Stimulated activated CD4-positive, alpha-beta T cell treated with anti-CD3 and anti-CD28 coated beads, Interleukin-2, amount 100 ng/mL, for 24 hours (primary cell): ENCODE data around the gene CNN3.

Experiments
- DNase-seq, 2 donors: peaks; one replicate each; pipeline ENCODE4 v3.0.0-alpha.2; 2020

Gene CNN3

GRCh38 chr1:94922761-94923331, 4.1 kb downstream of the CNN3 start:
- DNase-seq, result no peak

GRCh38 chr1:94921977-94922376, 4.9 kb downstream of the CNN3 start:
- DNase-seq, result no peak

GRCh38 chr1:94920061-94920460, 6.8 kb downstream of the CNN3 start:
- DNase-seq, result no peak

- no peak for DNase-seq
Measured at GRCh38 chr1:94919241-94920030, 7.5 kb downstream of the CNN3 start.

GRCh38 chr1:94917251-94917650, 9.7 kb downstream of the CNN3 start:
- DNase-seq, result no peak

GRCh38 chr1:94912263-94913184, 14.4 kb downstream of the CNN3 start:
- DNase-seq, result no peak

GRCh38 chr1:94909486-94909885, 17.4 kb downstream of the CNN3 start:
- no peak for DNase-seq

GRCh38 chr1:94908965-94909364, 17.9 kb downstream of the CNN3 start:
- no peak for DNase-seq

GRCh38 chr1:94908190-94908589, 18.7 kb downstream of the CNN3 start:
- DNase-seq, result no peak

GRCh38 chr1:94907136-94907535, 19.8 kb downstream of the CNN3 start:
- no peak for DNase-seq

GRCh38 chr1:94906382-94906781, 20.5 kb downstream of the CNN3 start:
- DNase-seq, result no peak

GRCh38 chr1:94905207-94905606, 21.7 kb downstream of the CNN3 start:
- DNase-seq, result no peak

GRCh38 chr1:94903280-94904009, 23.5 kb downstream of the CNN3 start:
- no peak for DNase-seq

GRCh38 chr1:94901841-94902240, 25.1 kb downstream of the CNN3 start:
- no peak for DNase-seq

GRCh38 chr1:94899756-94900155, 27.2 kb downstream of the CNN3 start:
- DNase-seq, result no peak

GRCh38 chr1:94898491-94899385, 28.2 kb downstream of the CNN3 start:
- no peak for DNase-seq

- no peak for DNase-seq
Measured at GRCh38 chr1:94895518-94895917, 31.4 kb downstream of the CNN3 start.

GRCh38 chr1:94894630-94895029, 32.3 kb downstream of the CNN3 start:
- DNase-seq, result no peak

- no peak for DNase-seq
Measured at GRCh38 chr1:94892604-94893254, 34.2 kb downstream of the CNN3 start.

- no peak for DNase-seq
Measured at GRCh38 chr1:94888201-94888600, 38.7 kb downstream of the CNN3 start.

- no peak for DNase-seq
Measured at GRCh38 chr1:94887603-94888171, 39.2 kb downstream of the CNN3 start.
